COLO829 (cell line): ENCODE measurements around the gene CORIN.
"Not testable (repeated sequence)": the region's sequence is repeated elsewhere in the genome, so short reads cannot be mapped to it uniquely, and the experiment has no call there.

Experiments used
- DNase-seq: peaks from one replicate; pipeline ENCODE4 v3.0.0; 2012; ENCODE audit warnings: low spot score

Gene CORIN

DNA sequence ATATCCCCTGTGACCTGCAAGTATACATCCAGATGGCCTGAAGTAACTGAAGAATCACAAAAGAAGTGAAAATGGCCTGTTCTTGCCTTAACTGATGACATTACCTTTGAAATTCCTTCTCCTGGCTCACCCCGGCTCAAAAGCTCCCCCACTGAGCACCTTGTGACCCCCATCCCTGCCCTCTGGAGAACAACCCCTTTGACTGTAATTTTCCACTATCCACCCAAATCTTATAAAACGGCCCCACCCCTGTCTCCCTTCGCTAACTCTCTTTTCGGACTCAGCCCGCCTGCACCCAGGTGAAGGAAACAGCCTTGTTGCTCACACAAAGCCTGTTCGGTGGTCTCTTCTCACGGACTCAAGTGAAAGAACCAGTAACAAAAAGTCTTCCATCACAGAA is 69.9 kb downstream of the CORIN start:
- DNase-seq: not testable (repeated sequence)

DNA sequence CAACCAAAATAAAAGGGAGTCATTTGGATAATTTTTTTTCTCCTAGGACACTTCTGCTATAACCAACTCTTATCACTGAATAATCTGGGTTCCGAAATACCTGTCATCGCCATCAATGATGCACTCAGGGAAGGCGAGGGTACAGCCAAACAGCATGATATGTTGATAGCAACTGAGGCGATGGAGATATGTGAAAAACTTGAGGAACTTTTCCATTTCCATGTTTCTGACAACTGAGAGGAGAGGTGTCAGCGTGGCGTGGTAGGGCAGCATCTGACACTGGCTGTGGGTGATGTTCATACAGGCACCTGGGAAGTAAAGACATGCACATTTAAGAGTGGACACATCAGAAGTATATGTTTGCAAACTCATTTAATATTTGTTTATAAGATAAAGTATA is 74.6 kb downstream of the CORIN start:
- DNase-seq: no peak

DNA sequence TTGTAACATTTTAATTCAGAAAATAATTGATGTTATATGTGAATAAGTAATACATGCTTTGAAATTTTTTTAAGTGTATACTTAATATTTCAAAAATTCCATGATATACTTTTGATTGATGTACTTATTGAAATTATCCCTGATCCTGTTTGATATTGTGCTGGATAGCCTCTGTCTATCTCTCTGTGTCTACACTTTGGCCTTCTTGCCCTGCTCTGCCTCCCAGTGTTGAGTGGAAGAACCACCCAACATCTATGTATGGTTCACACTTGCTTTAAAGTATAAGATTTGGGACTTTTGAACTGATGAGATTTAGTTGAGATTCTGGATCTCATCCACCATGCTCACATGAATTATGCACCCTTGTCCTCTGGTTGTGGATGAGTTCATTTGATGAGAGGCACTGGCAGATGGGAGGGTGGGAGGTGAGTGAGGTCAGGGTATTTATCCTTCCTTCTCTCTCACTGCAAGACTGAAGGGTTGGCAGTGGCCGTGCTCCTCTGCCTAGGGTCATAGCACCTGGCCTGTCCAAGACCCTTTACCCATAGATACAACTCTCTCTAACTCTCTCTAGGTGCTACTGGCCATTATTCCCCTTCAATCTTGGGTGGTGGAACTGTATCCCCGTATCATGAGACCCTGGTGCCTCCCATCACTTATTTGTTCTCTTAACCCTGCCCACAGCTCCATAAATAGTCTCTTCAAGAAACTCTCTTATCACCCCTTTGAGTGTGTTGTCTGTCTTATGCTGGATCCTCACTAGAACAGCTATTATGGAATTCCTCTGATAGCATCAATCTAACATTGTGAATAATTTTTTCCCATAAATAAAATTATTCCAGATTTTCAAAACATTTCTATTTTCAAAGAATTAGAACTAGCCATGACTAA is 75.2 kb downstream of the CORIN start:
- no peak for DNase-seq

DNA sequence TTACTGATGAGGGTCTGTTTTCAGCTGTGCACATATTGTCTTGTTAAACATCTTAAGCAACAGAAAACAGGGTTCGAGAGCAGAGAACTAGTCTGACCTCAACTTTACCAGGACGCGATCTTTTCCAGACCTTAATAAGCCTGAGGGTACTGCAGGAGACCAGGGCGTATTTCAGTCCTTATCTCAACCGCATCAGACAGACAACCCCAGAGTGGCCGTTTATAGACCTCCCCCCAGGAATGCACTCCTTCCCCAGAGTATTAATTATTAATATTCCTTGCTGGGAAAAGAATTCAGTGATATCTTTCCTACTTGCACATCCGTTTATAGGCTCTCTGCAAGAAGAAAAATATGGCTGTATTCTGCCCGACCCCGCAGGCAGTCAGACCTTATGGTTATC is 84.6 kb downstream of the CORIN start:
- DNase-seq: not testable (repeated sequence)

DNA sequence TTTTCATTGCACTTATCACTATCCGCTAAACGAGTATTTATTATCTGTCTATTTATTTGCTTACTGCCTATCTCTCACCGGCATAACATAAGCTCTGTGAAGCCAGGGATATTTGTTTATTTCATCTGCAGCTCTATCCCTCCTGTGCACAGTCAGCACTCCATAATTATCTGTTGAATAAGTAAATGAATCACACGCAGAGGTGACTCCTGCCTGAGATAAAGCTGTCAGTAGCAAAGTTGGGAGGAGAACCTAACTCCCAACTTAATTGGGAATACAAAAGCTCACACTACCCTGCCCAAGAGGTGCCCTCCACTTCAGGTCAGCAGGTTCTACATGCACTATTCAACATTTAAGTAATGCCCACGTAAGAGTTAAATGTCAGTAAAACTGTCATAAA is 85.7 kb downstream of the CORIN start:
- DNase-seq: no peak

DNA sequence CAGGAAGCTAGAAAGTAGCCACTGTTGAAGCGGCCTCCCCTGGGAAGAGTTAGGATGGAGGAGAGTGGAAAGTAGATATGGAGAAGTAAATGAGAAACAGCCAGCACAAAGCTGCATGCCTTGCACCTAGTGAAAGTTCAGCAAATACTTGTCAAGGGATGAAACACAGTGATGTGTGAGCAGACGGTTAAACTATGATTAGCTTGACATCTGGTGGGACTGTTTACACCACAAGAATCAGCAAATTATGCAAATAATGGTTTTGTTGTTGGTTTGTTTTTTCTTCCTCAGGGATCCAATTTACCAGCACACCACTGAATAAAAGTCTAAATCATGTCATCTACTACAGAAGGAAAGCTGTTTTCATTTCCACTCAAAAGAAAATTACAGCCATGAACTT is 87.1 kb downstream of the CORIN start:
- no peak for DNase-seq

DNA sequence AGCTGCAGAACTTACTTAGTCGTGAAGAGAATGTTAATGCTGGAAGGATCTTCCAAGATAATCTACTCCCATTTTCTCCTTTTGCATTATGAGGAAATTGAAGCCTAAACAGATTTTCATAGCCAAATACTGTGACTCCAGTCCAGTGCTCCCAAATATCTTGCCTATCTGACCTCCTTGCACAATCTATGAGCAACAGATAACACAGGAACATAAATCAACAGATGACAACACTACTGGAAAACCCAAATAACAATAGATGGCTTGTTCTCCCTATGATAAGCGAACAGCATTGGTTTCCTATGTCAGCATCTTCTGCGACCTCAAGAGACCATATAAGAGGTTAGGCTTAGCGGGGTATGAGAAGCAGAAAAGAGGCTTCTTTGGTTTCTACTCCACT is 88.0 kb downstream of the CORIN start:
- peak; percentile 23 for DNase-seq

DNA sequence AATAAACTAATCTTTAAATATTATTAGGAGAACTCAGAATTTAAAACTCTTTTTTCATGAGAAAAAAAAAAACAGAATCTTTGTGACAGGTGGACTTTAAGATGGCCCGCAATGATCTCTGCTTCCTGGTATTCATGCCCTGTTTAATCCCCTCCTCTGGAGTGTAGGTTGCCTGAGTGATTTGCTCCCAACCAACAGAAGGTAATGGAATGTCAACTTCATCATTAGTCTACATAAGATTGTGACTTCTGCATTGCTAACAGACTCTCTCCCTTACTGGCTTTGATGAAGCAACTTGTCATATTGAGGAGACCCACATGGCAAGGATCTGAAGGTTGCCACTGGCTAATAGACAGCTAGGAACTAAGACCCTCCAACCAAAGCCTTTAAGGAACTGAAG is 88.8 kb downstream of the CORIN start:
- no peak for DNase-seq

DNA sequence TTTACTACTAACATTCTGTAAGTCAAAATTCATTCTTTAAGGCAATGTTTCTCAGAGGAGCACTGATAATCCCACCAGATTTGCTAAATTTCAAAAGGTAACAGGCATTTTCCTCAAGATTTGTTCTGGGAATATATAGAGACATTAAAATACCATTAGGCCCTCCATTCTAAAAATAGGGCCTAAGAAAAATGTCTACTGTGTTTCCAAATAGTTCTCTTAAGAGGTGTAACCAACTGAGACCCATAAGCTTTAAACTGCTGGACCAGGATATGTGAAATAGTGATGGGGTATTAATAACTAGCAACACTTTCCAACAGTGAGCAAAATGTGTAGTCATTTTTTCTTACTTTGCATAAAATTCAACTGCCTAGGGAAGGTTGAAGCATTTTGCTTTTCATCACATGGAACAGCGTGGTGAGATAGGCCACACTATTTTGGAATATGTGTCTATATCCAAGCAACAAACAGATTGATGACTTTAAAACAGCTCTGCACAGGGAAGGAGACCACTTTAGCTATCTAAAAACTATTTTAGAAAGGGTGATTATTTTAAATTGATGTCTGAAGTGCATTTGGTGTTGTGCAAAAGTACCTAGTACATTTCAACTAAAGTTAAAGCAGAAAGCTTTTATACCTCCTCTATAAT is 89.9 kb downstream of the CORIN start:
- DNase-seq: no peak

DNA sequence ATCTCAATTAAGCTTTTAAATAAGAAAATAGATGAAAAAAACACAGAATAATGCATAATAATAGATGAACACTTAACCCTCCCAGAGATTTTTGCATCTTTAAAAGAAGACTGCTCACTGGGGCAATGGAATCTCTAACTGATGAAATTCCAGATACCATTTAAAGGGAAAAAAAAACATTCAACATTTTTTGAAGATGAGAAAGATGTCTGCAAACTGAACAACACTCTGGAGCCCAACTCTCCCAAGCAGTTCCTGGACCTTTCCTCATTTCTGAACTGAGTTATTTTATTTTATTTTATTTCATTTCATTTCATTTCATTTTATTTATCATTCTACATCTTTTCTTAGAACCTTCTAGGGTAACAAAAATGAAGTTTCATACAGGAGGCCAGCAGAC is 90.7 kb downstream of the CORIN start:
- no peak for DNase-seq

DNA sequence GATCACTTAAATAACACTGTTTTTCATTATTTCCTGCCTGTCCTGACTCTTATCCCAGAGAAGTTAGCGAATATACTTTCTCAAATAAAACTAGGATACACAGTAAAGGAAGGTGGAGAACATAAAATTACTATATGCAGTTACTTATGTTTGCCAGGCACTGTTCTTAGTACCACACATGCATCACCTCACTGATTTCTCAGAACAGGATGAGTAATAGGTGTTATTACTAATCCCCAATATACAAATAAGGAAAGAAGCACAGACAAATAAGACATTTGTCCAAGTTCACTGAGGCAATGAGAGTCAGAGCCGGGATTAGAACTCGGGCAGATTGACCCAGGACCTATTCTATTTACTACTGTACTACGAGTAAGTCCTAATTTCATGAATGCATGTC is 91.7 kb downstream of the CORIN start:
- no peak for DNase-seq

DNA sequence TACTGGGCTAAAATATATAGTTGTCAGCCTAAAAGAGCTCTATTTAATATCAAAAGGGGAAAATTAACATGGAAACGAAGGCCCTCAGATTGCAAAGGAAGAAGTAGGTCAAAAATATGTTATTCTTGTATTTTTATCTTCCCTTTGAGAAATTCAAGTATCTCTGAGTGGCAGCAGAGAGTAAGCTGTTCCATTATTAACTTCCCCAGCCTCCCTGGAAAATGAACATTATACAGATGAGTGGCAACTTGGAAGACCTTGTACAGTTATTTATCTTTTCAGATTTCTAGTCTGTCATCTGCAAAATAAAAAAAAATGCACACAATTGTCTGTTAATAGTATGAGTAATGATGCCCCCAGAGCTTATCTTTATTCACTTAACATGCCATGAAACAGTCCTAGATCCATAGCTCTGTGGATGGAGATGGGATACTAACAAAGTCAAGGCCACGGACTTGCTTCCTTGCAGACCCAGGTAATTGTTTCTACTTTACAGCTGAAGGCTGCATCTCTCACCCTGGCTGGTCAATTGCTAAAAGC is 93.0 kb downstream of the CORIN start:
- no peak for DNase-seq

DNA sequence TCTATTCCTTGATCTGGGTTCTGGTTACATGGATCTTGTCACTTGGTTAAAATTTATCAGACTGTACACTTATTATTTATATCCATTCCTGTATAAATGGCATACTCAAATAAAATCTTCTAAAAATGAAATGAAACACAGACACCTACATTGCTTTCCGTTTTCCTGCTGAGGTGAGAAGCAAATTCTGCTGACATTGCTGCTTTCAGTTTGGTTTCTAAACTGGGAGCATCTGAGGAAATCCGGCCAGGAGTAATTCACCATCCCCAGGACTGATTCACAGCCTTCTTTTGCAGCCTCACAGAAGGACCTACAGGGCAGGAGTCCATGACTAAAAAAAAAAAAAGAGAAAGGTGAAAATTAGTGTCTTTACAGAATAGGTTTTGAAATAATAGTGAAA is 93.6 kb downstream of the CORIN start:
- no peak for DNase-seq

DNA sequence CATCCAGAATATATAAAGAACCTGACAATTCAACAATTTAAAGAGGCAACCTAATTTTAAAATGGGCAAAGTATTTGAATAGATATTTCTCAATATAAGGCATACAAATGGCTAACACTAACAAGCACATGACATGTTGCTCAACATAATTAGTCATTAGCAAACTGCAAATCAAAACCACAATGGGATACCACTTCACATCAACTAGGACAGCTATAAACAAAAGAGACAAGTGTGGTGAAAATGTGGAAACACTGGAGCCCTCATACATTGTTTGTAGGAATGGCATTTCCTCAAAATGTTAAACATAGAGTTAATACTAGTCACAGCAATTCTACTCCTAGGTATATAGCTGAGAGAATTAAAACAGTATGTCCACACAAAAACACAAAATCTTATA is 96.7 kb downstream of the CORIN start:
- DNase-seq: no peak

DNA sequence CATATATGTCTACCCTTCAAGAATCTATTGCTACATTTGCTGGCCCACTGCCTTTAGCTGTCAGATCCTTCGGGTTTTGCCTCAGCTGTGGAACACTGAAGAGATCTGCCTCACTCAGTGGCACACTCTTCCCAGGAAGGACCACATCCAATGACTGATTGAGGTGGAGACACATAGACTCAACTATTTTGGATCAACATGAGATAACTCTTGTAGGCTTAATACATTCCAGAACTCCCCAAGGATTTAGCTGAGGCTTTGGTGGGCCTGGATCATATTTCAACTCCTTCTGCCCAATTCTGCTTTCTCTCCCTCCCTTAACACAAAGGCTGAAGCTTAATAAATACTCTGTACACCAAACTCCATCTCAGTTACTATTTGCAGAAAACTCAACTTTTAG is 100.5 kb downstream of the CORIN start:
- no peak for DNase-seq

DNA sequence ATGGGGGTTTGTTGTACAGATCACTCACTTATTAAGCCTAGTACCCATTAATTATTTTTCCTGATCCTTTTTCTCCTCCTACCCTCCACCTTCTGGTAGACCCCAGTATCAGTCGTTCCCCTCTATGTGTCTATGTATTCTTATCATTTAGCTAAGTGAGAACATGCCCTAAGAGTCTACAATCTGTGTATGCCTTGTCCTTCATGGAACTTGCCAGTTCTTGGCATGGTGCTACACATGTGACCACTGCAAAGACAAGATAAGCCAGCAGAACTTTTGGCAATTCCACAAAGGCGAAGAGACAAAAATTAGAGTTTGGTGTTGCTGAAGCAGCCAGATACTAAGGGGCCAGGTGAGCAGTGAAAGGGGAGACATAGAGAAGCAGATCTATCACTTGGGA is 101.3 kb downstream of the CORIN start:
- no peak for DNase-seq

DNA sequence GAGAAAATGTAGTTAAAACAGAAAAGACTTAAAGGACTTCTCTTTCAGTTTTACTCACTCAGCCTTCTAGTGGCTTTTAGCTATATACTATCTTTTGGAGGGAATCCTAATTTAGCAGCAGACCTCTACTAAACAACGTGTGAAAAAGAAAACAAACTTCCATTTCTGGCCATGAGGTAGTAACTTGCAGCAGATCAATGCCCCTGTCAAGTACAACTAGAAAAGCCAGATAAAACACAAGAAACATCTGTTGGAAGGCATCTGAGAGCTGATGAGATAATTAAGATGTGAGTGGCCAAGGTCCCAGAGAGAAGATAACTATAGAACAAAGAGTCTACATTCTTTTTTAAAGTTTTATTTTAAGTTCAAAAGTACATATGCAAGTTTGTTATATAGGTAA is 101.7 kb downstream of the CORIN start:
- DNase-seq: no peak

DNA sequence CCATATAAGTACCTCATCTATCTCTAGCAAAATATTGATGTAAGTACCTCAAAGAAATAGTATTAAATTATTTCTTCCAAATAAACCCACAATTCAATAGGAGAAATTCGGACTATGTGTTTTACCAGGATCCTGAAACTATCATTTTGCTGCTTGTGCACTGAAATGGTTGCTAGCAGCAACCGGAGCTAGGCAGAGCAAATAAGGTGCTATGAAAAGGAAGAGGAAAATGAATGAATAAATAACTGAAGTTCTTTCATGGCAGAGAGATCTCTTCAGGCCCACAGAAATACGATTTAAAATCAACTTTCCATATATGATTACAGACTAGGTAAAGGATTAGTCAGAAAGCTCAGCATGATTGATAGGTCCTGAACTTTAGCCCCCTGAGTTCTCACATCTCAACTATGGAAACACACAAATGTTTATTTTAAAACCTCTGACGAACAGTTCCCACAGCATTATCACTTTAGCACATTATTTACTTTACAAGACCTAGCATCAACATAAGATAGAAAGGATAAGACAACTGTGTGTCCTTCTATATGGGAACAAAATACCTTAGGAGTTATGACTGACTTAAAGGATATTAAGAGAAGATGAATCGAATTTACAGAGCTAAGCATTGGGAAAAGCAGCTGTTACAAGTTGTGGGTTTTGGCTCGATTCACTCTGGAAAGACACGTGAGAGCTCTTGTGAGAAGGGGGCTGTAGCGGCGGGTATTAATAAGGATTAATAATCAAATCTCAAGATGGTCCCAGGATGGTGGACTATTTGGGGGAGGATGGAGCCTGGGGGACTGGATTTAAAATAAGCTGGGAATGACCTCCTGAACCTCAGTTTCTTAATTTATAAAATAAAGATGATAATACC is 104.3 kb downstream of the CORIN start:
- no peak for DNase-seq

DNA sequence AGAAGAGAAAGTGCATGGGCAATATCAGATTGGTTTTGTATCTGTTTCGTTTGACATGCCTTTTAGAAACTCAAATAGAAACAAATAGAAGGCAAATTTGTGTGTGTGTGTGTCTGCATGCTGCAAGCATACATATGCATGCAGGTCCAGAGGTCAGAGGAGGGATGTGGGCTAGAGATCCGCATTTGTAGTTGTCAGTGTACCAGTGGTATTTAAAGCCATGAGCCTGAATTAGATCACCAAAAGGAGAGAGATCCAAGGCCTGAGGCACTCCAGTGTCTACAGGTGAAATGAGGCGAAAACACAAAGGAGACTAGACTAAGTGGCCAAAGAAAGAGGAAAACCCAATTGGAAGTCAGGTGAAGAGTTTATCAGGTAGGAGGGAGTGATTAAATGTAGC is 106.7 kb downstream of the CORIN start:
- no peak for DNase-seq

DNA sequence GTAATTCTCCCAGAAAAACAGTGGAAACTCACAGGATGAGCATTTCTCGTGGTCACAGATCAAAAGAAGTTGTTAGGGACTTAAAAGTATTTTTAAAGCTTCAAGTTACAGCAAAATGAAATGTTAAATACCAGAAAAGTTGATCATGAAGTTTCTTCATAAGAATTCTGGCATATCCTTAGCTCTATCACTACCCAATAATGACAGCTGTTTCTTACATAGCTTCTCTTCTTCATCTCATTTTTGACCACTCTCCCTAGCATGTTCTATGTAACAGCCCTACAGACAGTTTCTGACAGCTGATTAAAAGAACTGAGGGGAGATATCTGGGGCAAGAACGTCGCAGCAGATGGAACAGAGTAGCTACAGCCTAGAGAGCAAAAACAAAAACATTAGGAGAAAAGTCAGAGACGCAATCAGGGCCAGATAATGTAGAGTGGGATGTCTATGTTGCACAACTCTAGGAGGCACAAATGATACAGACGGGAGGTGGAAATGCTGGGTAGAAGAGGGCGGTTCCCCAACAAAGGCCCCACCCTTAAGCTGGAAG is 108.7 kb downstream of the CORIN start:
- DNase-seq: no peak

DNA sequence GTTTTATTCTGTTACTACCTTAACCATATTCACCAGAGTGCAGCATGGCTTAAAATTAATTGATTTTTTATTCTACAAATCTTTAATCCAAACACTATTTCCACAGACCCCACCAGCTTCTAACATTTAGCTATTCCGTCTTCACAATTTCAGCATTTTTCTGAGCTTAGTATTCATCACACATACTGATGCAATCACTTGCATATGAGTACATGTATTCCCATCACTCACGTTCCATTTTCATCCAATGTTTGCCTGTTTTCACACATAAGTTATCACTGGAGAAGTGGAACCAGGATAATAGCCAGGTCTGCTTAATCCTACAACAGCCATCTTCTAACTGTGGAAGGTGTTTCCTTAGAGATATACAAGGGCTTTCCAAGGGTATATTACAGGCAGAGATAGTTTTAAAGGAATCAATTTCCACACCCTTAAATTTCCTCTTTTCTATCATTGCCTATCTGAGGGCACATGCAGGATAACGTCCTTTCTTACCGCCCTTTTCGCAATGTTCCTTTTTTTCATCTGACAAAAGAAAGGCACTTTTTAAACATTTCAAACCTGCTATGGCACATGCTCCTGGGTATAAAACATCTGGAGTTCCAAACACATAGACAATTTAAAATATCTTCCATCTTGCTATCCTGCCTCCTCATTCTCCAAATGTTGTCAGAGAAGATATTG is 115.8 kb downstream of the CORIN start:
- DNase-seq: no peak

DNA sequence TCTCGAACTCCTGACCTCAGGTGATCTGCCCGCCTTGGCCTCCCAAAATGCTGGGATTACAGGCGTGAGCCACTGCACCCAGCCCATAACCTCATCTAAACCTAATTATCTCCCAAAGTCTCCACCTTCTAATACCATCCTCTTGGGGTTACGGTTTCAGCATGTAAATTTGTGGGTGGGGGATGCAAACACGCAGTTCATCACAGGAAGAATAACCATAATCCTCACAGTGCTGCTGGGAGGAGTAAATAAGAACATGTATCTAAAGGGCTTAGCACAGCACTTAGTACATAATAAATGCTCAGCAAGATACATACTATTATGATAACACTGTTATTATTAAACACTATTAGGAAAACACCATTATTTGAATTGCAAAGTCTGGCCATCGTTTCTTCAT is 116.4 kb downstream of the CORIN start:
- DNase-seq: no peak
